IMR-90 (cell line): Measurements from ENCODE around the gene MARCKSL1. TPM values are rescaled to one million over a fixed set of nuclear protein-coding genes. Genes with fewer than 3 reads are reported as not detected.

Source experiments
- ATAC-seq: fragments of 200-7000 bp; cut with Tn5 transposase; 2 replicates; pipeline ENCODE4 v1.9.1; 2020; ENCODE audit warnings: low read depth, mild to moderate bottlenecking, moderate library complexity
- BruUV-seq: library from RNA; stranded (reverse); fragments of 400-500 nt; replicated peaks from 2 replicates; lab custom pipeline; 2021; lab: Mats Ljungman, UMichigan
- CTCF ChIA-PET: fragments of 300-600 bp; formaldehyde crosslinking; extraction: SDS; loops from one replicate; lab custom pipeline; 2021; ENCODE audit warnings: antibody characterized with exemption; lab: Yijun Ruan, JAX
- POLR2A ChIA-PET: fragments of 300-600 bp; sonication (Branson Sonifier 250); formaldehyde crosslinking; loops from one replicate; lab custom pipeline; 2022; ENCODE audit warnings: antibody characterized with exemption; ENCODE audit not compliant: unreplicated experiment; lab: Charles Lee
- DNase-seq: peaks from one replicate; pipeline ENCODE4 v3.0.0; 2013
- H2AFZ ChIP-seq: replicated peaks from 2 replicates; pipeline ENCODE3; 2013; ENCODE audit warnings: low read length, mild to moderate bottlenecking; ENCODE audit not compliant: poor library complexity
- H2AK5ac ChIP-seq: 2 replicates; pipeline ENCODE4 v1.6.1; 2013; ENCODE audit warnings: low read depth, low read length, inconsistent platforms
- H2AK9ac ChIP-seq: replicated peaks from 2 replicates; pipeline ENCODE3; 2013; ENCODE audit warnings: mild to moderate bottlenecking, low read depth, low read length, moderate library complexity; ENCODE audit not compliant: poor library complexity
- H2BK120ac ChIP-seq: 2 replicates; pipeline ENCODE4 v1.6.1; 2013; ENCODE audit warnings: low read depth, low read length, inconsistent platforms
- H2BK15ac ChIP-seq: 3 replicates; pipeline ENCODE4 v1.6.1; 2013; ENCODE audit warnings: low read depth, low read length, inconsistent platforms
- H2BK20ac ChIP-seq: 2 replicates; pipeline ENCODE4 v1.6.1; 2013; ENCODE audit warnings: low read depth, mild to moderate bottlenecking, inconsistent platforms, low read length, moderate library complexity
- H2BK5ac ChIP-seq: 2 replicates; pipeline ENCODE4 v1.6.1; 2013; ENCODE audit warnings: mild to moderate bottlenecking, low read depth, low read length, inconsistent platforms; ENCODE audit not compliant: poor library complexity, severe bottlenecking
- H3K14ac ChIP-seq: replicated peaks from 2 replicates; pipeline ENCODE4 v1.6.1; 2013; ENCODE audit warnings: low read depth, low read length, inconsistent platforms
- H3K18ac ChIP-seq: 2 replicates; pipeline ENCODE4 v1.6.1; 2013; ENCODE audit warnings: low read depth, low read length, control low read depth
- H3K23ac ChIP-seq: 2 replicates; pipeline ENCODE4 v1.6.1; 2013; ENCODE audit warnings: low read depth, low read length, inconsistent platforms
- H3K27ac ChIP-seq: 2 replicates; pipeline ENCODE4 v1.5.1; 2013; ENCODE audit warnings: mild to moderate bottlenecking, control low read depth, low read length; ENCODE audit not compliant: insufficient read depth
- H3K27me3 ChIP-seq: 2 replicates; pipeline ENCODE4 v1.6.1; 2013; ENCODE audit warnings: low read length; ENCODE audit not compliant: control insufficient read depth, insufficient read depth
- H3K36me3 ChIP-seq: 2 replicates; pipeline ENCODE4 v1.6.1; 2013; ENCODE audit warnings: low read length, mixed read lengths; ENCODE audit not compliant: control insufficient read depth, insufficient read depth
- H3K4ac ChIP-seq: 2 replicates; pipeline ENCODE4 v1.6.1; 2013; ENCODE audit warnings: low read depth, low read length, inconsistent platforms
- H3K4me1 ChIP-seq: 2 replicates; pipeline ENCODE4 v1.6.1; 2013; ENCODE audit warnings: low read length, mixed read lengths; ENCODE audit not compliant: control insufficient read depth, insufficient read depth
- H3K4me2 ChIP-seq: 2 replicates; pipeline ENCODE4 v1.6.1; 2013; ENCODE audit warnings: low read depth, mild to moderate bottlenecking, control low read depth, low read length, moderate library complexity
- H3K4me3 ChIP-seq: 2 replicates; pipeline ENCODE4 v1.5.1; 2013; ENCODE audit warnings: low read depth, mild to moderate bottlenecking, control low read depth, low read length, moderate library complexity; ENCODE audit not compliant: insufficient read depth
- H3K56ac ChIP-seq: 2 replicates; pipeline ENCODE4 v1.6.1; 2013; ENCODE audit warnings: low read length, inconsistent platforms; ENCODE audit not compliant: insufficient read depth; ENCODE audit errors: extremely low read depth
- H3K79me1 ChIP-seq, 2 experiments: 2 replicates each; pipeline ENCODE4 v1.6.1; 2013; ENCODE audit warnings: low read length in 2 of 2, inconsistent platforms in 1 of 2, low read depth in 1 of 2
- H3K9ac ChIP-seq: 2 replicates; pipeline ENCODE4 v1.6.1; 2013; ENCODE audit warnings: low read depth, low read length, control low read depth
- H3K9me1 ChIP-seq: 2 replicates; pipeline ENCODE4 v1.6.1; 2013; ENCODE audit warnings: low read length, inconsistent platforms; ENCODE audit not compliant: insufficient read depth
- H3K9me3 ChIP-seq: 2 replicates; pipeline ENCODE4 v1.6.1; 2013; ENCODE audit warnings: low read length; ENCODE audit not compliant: control insufficient read depth, insufficient read depth
- H4K20me1 ChIP-seq: 2 replicates; pipeline ENCODE4 v1.6.1; 2013; ENCODE audit warnings: low read length, inconsistent platforms; ENCODE audit not compliant: insufficient read depth
- H4K5ac ChIP-seq: 2 replicates; pipeline ENCODE4 v1.6.1; 2013; ENCODE audit warnings: mild to moderate bottlenecking, low read depth, low read length, control low read depth
- H4K8ac ChIP-seq, 2 experiments: 2 replicates each; pipeline ENCODE4 v1.6.1; 2013; ENCODE audit warnings: low read depth in 2 of 2, low read length in 2 of 2, control low read depth in 1 of 2, inconsistent platforms in 1 of 2
- H4K91ac ChIP-seq: 2 replicates; pipeline ENCODE4 v1.6.1; 2013; ENCODE audit warnings: low read depth, low read length, inconsistent platforms; ENCODE audit not compliant: insufficient read depth
- CHD1 ChIP-seq: IDR thresholded peaks from 2 replicates; pipeline ENCODE4 v1.6.1; 2012; ENCODE audit warnings: low read depth, low read length, improper control_type of control experiment
- FOS ChIP-seq: fragments of 150-350 bp; IDR thresholded peaks from 2 replicates; pipeline ENCODE4 v1.6.1; 2016; ENCODE audit warnings: low read depth, low read length
- MAFK ChIP-seq: IDR thresholded peaks from 2 replicates; pipeline ENCODE4 v1.6.1; 2012; ENCODE audit warnings: low read depth, low read length, improper control_type of control experiment
- MAZ ChIP-seq: IDR thresholded peaks from 2 replicates; pipeline ENCODE4 v1.6.1; 2012; ENCODE audit warnings: low read depth, mild to moderate bottlenecking, low read length, improper control_type of control experiment, moderate library complexity, borderline replicate concordance
- POLR2A ChIP-seq: IDR thresholded peaks from 2 replicates; pipeline ENCODE4 v1.6.1; 2012; ENCODE audit warnings: mild to moderate bottlenecking, low read depth, low read length
- RAD21 ChIP-seq: IDR thresholded peaks from 2 replicates; pipeline ENCODE4 v1.6.1; 2012; ENCODE audit warnings: low read length, improper control_type of control experiment
- RFX5 ChIP-seq: IDR thresholded peaks from 2 replicates; pipeline ENCODE4 v1.8.0; 2012; ENCODE audit warnings: low read depth, mild to moderate bottlenecking, low read length, moderate library complexity
- WGBS, 2 experiments: methylation state at CpG; one replicate each; pipeline versions ENCODE4 v1.1.5 to v1.1.7; 2013; ENCODE audit warnings: missing lambda C conversion rate in 2 of 2; ENCODE audit not compliant: insufficient read length in 1 of 2; ENCODE audit errors: extremely low coverage in 2 of 2; 5-methylcytosine and 5-hydroxymethylcytosine counted together
- dilution Hi-C: fragments of 300-500 bp; cut with HindIII; formaldehyde crosslinking; loops from one replicate; pipeline ENCODE4 v1.14.3; 2018; ENCODE audit warnings: low sequenced_read_pairs; ENCODE audit not compliant: unreplicated experiment
- in situ Hi-C: fragments of 300-500 bp; cut with MboI; formaldehyde crosslinking; loops from 3 replicates; pipeline ENCODE4 v1.14.3; 2019; ENCODE audit warnings: low sequenced_read_pairs, inconsistent platforms, mixed read lengths
- intact Hi-C: fragments of 100-400 bp; cut with micrococcal nuclease; formaldehyde crosslinking; loops from 2 replicates; pipeline ENCODE4 v1.10.0; 2022
- polyA plus RNA-seq, 3 experiments: library from polyadenylated mRNA; depleted of rRNA; stranded (reverse); fragments of >200 nt; gene quantifications; 2 replicates each; pipeline ENCODE4 v1.2.3, GENCODE V29; 2012; ENCODE audit warnings: low replicate concordance in 1 of 3
- total RNA-seq: library from RNA; depleted of rRNA; stranded (reverse); fragments of >200 nt; gene quantifications from 2 replicates; pipeline ENCODE4 v1.2.3, GENCODE V29; 2012

The MARCKSL1 gene
- total and polyA plus RNA-seq, 2 of the 4 experiments (the other 2 are of a cell fraction) = 37.5 to 218 TPM

DNA sequence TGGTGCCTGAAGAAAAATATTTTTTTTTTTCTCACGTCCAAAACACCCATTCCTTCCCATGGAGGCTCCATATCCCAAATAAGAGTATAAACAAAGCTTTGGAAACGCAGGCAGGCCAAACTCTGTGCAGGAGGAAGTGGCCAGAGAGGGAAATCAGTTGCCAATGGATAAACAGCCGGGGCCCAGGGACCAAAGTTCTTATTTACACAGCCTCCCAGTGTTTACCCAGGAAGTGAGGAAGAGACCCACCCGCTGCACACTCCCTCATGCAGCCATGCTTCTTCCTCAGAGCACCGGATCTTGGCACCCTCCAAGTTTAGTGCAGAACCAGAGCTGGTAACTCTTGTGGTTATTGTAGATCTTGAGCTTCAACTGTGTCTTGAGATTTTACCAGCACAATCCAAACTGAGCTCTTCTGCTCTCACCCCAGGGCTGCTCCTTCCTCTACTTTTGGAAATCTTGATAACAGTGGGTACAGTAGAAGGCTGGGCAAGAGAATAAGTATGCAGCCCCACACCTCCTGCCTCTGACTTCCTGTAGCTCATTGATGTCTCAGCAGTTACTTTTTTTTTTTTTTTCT, 14.2 kb downstream of the MARCKSL1 start:
- Histone ChIP-seq H3K79me1 (peaks cover 16 to 58% of the 10 kb centered on the region in 2 experiments), H3K4me1 (peaks cover 4% of the 10 kb centered on the region), H3K36me3 (peaks cover 36% of the 10 kb centered on the region), H3K9ac (no peak overlapping the region), H3K14ac (peak overlapping the region; percentile 44), H2AK9ac (no peak overlapping the region), H3K27me3 (no peaks in the 10 kb centered on the region), H3K56ac (no peak overlapping the region), H2AK5ac (no peak overlapping the region), H2BK120ac (no peak overlapping the region), H4K20me1 (no peaks in the 10 kb centered on the region; the same call in 1 of the 2 replicates), H3K4me2 (no peak overlapping the region), H4K91ac (no peak overlapping the region), H3K27ac (peak overlapping the region; percentile 11; the same call in 1 of the 2 replicates), H3K23ac (no peak overlapping the region), H3K9me3 (no peaks in the 10 kb centered on the region), H2BK20ac (no peak overlapping the region), H2BK15ac (no peak overlapping the region), H2AFZ (peak overlapping the region; percentile 54), H3K4me3 (no peak overlapping the region), H3K4ac (no peak overlapping the region), H3K18ac (no peak overlapping the region), H2BK5ac (no peak overlapping the region), H4K5ac (no peak overlapping the region), H3K9me1 (peaks cover 5% of the 10 kb centered on the region; the same call in 1 of the 2 replicates), H4K8ac (peak overlapping the region in 1 of 2 experiments; percentile 7; a peak in 1 of 4 replicates)
- intact Hi-C loops (no loop called here), dilution Hi-C loops (no loop called here), in situ Hi-C loops (loop anchor here (10.0 kb wide), 1 partner anchor 107 kb away; no protein-coding TSS in a partner anchor)
- no TSS peak for BruUV-seq
- ChIA-PET POLR2A (no interaction called here), CTCF (interaction anchor here (0.7 to 1.0 kb wide), 2 partner anchors 73 to 351 kb away, joined by 4 read pairs; no protein-coding TSS in a partner anchor)
- DNase-seq = no peak
- TF ChIP-seq MAFK = no peak
- no peak for TF ChIP-seq POLR2A
- no peak for TF ChIP-seq CHD1
- TF ChIP-seq FOS = no peak
- TF ChIP-seq MAZ = no peak
- TF ChIP-seq RFX5 = no peak
- no peak for TF ChIP-seq RAD21
- WGBS, 2 experiments = no CpG with 5 or more reads among the region's 5 CpGs
- ATAC-seq = peak; percentile 71
